ENCODE results near the gene SORCS3. TPM values are rescaled to one million over a fixed set of nuclear protein-coding genes. Genes with fewer than 3 reads are reported as not detected.

SORCS3 gene
- total RNA-seq, 1 donor from 2014 or later, result 2.0 TPM

DNA sequence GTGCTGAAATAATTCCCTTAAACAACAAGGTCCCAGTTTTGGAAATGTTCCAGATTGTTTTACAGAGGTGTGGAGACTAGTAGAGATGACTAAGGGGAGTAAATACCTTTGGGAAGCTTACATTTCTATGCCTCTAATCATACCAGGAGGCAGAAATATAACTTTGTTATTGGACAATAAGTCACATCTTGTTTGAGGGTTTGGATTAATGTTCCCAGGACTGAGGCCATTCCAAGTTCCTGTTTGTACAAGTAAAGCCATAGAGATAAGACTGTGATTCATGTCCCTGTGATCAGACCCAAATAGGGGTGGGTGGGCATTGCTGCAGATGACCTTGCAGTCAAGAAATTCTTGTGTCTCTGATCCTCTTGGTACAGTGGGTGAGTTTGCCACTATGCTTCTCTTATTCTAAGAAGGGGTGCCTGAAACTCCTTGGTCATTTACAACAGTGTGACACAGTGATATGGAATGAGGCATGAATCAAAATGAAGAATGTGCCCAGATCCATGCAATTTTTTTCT, 508.3 kb downstream of the SORCS3 start:
- TF ChIP-seq, protein P1, sequence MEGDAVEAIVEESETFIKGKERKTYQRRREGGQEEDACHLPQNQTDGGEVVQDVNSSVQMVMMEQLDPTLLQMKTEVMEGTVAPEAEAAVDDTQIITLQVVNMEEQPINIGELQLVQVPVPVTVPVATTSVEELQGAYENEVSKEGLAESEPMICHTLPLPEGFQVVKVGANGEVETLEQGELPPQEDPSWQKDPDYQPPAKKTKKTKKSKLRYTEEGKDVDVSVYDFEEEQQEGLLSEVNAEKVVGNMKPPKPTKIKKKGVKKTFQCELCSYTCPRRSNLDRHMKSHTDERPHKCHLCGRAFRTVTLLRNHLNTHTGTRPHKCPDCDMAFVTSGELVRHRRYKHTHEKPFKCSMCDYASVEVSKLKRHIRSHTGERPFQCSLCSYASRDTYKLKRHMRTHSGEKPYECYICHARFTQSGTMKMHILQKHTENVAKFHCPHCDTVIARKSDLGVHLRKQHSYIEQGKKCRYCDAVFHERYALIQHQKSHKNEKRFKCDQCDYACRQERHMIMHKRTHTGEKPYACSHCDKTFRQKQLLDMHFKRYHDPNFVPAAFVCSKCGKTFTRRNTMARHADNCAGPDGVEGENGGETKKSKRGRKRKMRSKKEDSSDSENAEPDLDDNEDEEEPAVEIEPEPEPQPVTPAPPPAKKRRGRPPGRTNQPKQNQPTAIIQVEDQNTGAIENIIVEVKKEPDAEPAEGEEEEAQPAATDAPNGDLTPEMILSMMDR (IDR thresholded peaks at IDR 0.05; ENCODE audit: partially characterized antibody, unreplicated experiment), result no peak
- Mint-ChIP-seq H3K9me3 (ENCODE audit: unreplicated experiment) (no peaks in the 10 kb centered on the region), H3K27ac (ENCODE audit: unreplicated experiment) (no peak overlapping the region), H3K4me3 (ENCODE audit: unreplicated experiment) (no peak overlapping the region), H3K27me3 (ENCODE audit: unreplicated experiment) (peaks cover 1% of the 10 kb centered on the region), H3K36me3 (ENCODE audit: unreplicated experiment) (no peaks in the 10 kb centered on the region), H3K4me1 (ENCODE audit: low read depth, unreplicated experiment) (peaks cover 2% of the 10 kb centered on the region)
- DNase-seq, result no peak

DNA sequence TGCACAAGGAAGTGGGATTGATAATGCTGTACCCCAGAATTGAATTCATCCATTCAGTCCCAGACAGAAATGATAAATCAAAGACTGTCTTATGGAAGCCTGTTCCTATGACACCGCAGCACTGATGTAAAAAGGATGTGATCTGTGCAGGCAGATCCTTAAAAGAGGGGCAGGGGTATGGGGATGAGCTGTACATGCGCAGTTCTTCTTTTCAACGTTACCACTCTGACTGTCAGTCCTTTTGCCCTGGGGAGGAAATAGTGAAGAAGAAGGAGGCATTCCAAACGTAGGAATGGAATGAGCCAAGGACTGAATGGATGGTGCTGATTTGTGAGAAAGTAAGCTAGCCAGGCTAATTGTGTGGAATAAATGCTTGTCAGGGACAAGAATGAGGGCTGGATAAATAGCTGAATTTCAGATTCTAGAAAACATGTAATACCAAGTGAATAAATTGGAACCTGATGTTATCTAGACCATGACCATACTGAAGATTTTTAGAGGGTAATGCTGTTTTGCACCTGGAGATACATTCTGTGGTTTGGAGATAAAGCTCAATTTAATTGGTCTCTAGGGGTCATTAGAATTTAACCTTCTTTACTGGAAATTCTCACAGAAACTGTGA, 509.3 kb downstream of the SORCS3 start:
- Mint-ChIP-seq H3K36me3 (ENCODE audit: unreplicated experiment) (no peaks in the 10 kb centered on the region), H3K27ac (ENCODE audit: unreplicated experiment) (no peak overlapping the region), H3K4me1 (ENCODE audit: low read depth, unreplicated experiment) (peaks cover 2% of the 10 kb centered on the region), H3K9me3 (ENCODE audit: unreplicated experiment) (no peaks in the 10 kb centered on the region), H3K4me3 (ENCODE audit: unreplicated experiment) (no peak overlapping the region), H3K27me3 (ENCODE audit: unreplicated experiment) (peaks cover 1% of the 10 kb centered on the region)
- TF ChIP-seq, protein P1 (IDR thresholded peaks at IDR 0.05; ENCODE audit: partially characterized antibody, unreplicated experiment), result no peak
- DNase-seq, result no peak

DNA sequence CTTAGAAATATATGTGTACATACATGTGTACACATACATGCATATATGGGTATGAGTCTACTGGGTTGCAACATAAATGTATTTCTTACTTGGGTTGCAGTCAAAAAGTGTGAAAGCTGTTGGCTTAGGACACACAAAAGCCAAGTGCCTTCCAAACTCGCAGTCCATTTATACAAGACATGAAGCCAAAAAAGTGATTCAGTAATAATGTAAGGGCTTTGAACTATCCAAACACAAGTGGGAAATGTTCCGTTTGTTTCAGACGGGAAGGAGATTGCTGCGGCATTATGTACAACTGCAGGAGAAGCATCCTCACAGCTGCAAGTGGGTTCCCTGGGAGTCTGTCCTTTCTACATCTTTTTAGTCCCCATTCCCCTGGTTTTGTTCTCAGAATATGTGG, 513.6 kb downstream of the SORCS3 start:
- no peaks in the 10 kb centered on the region for H3K9me3 Mint-ChIP-seq (ENCODE audit: unreplicated experiment)
- H3K36me3 Mint-ChIP-seq (ENCODE audit: unreplicated experiment), result no peaks in the 10 kb centered on the region
- peaks cover 1% of the 10 kb centered on the region for H3K27me3 Mint-ChIP-seq (ENCODE audit: unreplicated experiment)
- H3K4me1 Mint-ChIP-seq (ENCODE audit: low read depth, unreplicated experiment), result peaks cover 6% of the 10 kb centered on the region
- DNase-seq, result no peak
- TF ChIP-seq, protein P1 (IDR thresholded peaks at IDR 0.05; ENCODE audit: partially characterized antibody, unreplicated experiment), result no peak
- no peak overlapping the region for H3K4me3 Mint-ChIP-seq (ENCODE audit: unreplicated experiment)
- no peak overlapping the region for H3K27ac Mint-ChIP-seq (ENCODE audit: unreplicated experiment)

DNA sequence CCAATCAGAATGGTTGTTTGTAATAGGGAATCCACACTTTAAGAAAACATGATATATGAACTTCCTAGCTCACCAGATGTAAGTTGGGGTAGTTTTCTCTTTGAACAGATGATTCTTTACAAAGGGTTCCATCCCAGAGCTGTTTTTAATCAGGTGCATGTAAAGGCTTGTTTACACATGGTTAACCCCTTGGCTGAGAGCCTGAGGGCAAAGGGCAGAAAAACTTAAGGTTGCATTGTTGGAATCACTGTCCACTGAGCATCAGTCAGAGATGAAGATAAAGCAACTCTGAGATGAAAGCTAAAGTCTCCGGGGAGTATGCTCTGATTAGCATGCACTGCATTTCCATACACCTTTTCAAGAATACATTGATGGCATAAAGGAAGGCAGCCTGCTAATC, 518.2 kb downstream of the SORCS3 start:
- H3K27ac Mint-ChIP-seq (ENCODE audit: unreplicated experiment), result no peak overlapping the region
- H3K4me1 Mint-ChIP-seq (ENCODE audit: low read depth, unreplicated experiment), result peaks cover 4% of the 10 kb centered on the region
- peaks cover 2% of the 10 kb centered on the region for H3K27me3 Mint-ChIP-seq (ENCODE audit: unreplicated experiment)
- no peaks in the 10 kb centered on the region for H3K36me3 Mint-ChIP-seq (ENCODE audit: unreplicated experiment)
- DNase-seq, result no peak
- no peak overlapping the region for H3K4me3 Mint-ChIP-seq (ENCODE audit: unreplicated experiment)
- peaks cover 2% of the 10 kb centered on the region for H3K9me3 Mint-ChIP-seq (ENCODE audit: unreplicated experiment)
- TF ChIP-seq, protein P1 (IDR thresholded peaks at IDR 0.05; ENCODE audit: partially characterized antibody, unreplicated experiment), result no peak

DNA sequence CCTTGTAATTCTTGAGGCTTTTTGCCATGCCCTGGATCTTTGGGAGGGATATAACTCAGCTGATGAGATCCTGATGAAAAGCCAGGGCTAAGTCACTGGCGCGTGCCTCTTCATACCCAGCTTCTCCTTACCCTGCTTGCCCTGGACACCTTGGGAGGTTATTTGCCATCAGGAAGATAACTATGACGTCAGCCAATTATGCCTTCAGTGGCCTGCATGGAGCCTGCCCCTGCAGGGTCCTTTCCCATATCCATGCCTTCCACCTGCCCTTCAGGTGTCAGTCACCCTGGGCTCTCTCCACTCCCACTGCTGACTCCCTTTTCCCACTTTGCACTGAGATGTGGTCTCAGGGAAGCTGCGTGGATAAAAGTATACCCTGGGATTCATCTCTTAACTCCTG, 520.1 kb downstream of the SORCS3 start:
- H3K27ac Mint-ChIP-seq (ENCODE audit: unreplicated experiment), result no peak overlapping the region
- DNase-seq, result no peak
- H3K36me3 Mint-ChIP-seq (ENCODE audit: unreplicated experiment), result no peaks in the 10 kb centered on the region
- H3K9me3 Mint-ChIP-seq (ENCODE audit: unreplicated experiment), result peaks cover 2% of the 10 kb centered on the region
- peaks cover 2% of the 10 kb centered on the region for H3K27me3 Mint-ChIP-seq (ENCODE audit: unreplicated experiment)
- H3K4me1 Mint-ChIP-seq (ENCODE audit: low read depth, unreplicated experiment), result peaks cover 4% of the 10 kb centered on the region
- H3K4me3 Mint-ChIP-seq (ENCODE audit: unreplicated experiment), result no peak overlapping the region
- TF ChIP-seq, protein P1 (IDR thresholded peaks at IDR 0.05; ENCODE audit: partially characterized antibody, unreplicated experiment), result no peak
